SJCRH30 (cell line): ENCODE data around the gene MYBPH. TPM values are rescaled to one million over a fixed set of nuclear protein-coding genes. Genes with fewer than 3 reads are reported as not detected.

ENCODE experiments used
- DNase-seq, 2 experiments: peaks; one replicate each; pipeline ENCODE4 v3.0.0-alpha.2; 2015 to 2020
- H3K27ac ChIP-seq: fragments of 250-450 bp; sonication (Bioruptor Pico); 2 replicates; pipeline ENCODE4 v1.5.1; 2020; ENCODE audit warnings: mild to moderate bottlenecking, moderate library complexity
- H3K27me3 ChIP-seq: fragments of 250-450 bp; sonication (Bioruptor Pico); 2 replicates; pipeline ENCODE4 v1.5.1; 2020; ENCODE audit warnings: mild to moderate bottlenecking, moderate library complexity
- H3K36me3 ChIP-seq: fragments of 250-450 bp; sonication (Bioruptor Pico); 2 replicates; pipeline ENCODE4 v1.5.1; 2020; ENCODE audit warnings: mild to moderate bottlenecking, moderate library complexity
- H3K4me1 ChIP-seq: fragments of 250-450 bp; sonication (Bioruptor Pico); 2 replicates; pipeline ENCODE4 v1.5.1; 2020; ENCODE audit warnings: mild to moderate bottlenecking, moderate library complexity
- H3K4me3 ChIP-seq: fragments of 250-450 bp; sonication (Bioruptor Pico); 2 replicates; pipeline ENCODE4 v1.5.1; 2020; ENCODE audit warnings: mild to moderate bottlenecking, moderate library complexity
- H3K9me3 ChIP-seq: fragments of 250-450 bp; sonication (Bioruptor Pico); replicated peaks from 2 replicates; pipeline ENCODE4 v1.5.1; 2020; ENCODE audit warnings: mild to moderate bottlenecking, moderate library complexity
- total RNA-seq: library from RNA; depleted of rRNA; stranded (reverse); fragments of >200 nt; shearing (Covaris generic); gene quantifications from 2 replicates; pipeline ENCODE4 v1.2.3, GENCODE V29; 2014; rRNA removed

The MYBPH gene, protein sequence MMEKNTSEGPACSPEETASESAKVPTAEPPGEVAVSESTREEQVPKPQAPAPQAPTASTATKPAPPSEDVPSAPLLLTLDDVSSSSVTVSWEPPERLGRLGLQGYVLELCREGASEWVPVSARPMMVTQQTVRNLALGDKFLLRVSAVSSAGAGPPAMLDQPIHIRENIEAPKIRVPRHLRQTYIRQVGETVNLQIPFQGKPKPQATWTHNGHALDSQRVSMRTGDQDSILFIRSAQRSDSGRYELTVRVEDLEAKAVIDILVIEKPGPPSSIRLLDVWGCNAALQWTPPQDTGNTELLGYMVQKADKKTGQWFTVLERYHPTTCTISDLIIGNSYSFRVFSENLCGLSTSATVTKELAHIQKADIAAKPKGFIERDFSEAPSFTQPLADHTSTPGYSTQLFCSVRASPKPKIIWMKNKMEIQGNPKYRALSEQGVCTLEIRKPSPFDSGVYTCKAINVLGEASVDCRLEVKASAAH
- total RNA-seq, result 1.1 and 1.8 TPM in 2 replicates

DNA sequence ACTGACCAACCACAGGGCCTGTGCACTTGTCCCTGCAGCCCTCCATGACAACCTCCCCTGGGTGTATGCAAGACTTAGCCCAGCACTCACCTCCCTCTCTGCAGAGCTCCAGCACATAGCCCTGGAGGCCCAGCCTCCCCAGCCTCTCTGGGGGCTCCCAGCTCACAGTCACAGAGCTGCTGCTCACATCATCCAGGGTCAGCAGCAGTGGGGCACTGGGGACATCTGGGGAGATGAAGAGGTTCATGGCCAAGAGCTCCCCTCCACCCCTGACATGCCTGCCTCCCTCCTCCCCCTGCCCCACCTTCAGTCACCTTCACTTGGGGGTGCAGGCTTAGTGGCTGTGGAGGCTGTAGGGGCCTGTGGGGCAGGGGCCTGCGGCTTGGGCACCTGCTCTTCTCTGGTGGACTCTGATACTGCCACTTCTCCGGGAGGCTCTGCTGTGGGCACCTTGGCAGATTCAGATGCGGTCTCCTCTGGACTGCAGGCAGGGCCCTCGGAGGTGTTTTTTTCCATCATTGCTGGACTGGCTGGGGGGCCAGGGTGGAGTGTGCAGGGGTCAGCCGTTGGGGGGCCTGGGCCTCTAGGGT is at the start of gene MYBPH:
MYBPH (minus strand) TSS at position 590 of the 590 bp plus-strand sequence; CDS start at position 519, 71 bp downstream.
- DNase-seq, result no peak
- H3K36me3 ChIP-seq, result peaks cover 6% of the 10 kb centered on the region; the same call in 1 of the 2 replicates
- no peak within 1 kb of the TSS for H3K4me3 ChIP-seq
- peaks cover 75% of the 10 kb centered on the region for H3K4me1 ChIP-seq
- H3K27me3 ChIP-seq, result no peaks in the 10 kb centered on the region
- no peaks in the 10 kb centered on the region for H3K9me3 ChIP-seq
- H3K27ac ChIP-seq, result peak within 1 kb of the TSS; percentile 82; the same call in 1 of the 2 replicates

DNA sequence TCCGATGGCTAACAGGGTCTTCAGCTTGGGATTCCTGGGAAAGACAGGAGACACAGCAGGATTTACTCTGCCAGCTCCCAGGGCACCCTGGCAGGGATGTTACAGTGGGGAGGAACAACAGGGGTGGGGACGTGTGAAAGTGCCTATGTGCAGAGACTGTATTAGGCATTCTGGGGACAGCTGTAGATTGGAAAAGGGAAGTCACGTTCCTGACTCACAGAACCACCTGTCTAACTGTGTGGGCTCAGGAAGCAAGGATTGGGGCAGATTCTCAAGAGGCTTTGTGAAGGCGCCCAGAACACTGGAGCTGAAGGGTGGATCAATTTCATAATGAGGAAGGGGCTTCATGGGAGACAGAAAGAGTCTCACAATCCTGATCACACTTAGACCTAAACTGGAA is 49.4 kb upstream of the MYBPH start:
- DNase-seq, result peak in 1 of 2 experiments; percentile 49
- Histone ChIP-seq H3K9me3 (no peaks in the 10 kb centered on the region; the same call in 1 of the 2 replicates), H3K27me3 (0 out of 2 replicates have a peak, but pooled peaks cover 3% of the 10 kb centered on the region), H3K27ac (no peak overlapping the region), H3K36me3 (no peaks in the 10 kb centered on the region), H3K4me3 (no peak overlapping the region), H3K4me1 (peaks cover 9% of the 10 kb centered on the region)

DNA sequence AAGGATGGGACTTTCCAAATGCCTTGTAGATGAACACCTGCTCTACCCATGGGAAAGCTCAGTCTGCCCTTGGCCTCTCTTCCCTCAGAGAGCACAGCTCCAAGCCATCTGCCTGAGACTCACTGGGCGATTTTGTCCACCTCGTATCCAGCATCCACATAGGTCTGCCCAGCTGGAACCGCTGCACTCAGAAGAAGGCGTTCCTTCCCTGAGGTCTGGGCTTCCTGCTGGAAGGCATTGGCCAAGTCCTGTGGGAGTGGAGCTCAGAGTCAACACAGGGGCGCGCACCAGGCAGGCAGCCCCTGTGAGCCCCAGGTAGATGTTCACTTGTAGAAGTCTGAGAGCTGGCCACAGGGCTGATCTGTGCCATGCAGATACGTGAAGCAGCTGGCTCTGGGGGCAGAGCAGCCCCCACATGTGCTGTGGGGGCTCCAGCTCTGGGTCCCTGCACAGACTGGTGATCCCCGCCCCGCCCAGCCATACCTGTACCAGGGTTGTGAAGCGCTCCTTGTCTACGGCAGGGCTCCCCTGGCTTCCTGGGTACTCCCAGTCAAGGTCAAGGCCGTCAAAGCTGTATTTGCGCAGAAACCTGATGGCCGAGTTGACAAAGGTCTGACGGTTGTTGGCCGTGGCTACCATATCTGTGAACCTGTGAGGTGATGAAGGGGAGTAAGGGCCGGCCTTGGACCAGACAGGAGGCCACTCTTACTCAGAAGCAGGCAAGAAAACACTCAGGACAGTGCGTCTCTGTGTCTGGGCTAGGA is 47.6 kb upstream of the MYBPH start:
- H3K27ac ChIP-seq, result no peak overlapping the region
- H3K9me3 ChIP-seq, result no peaks in the 10 kb centered on the region; the same call in 1 of the 2 replicates
- no peaks in the 10 kb centered on the region for H3K36me3 ChIP-seq
- H3K27me3 ChIP-seq, result 0 out of 2 replicates have a peak, but pooled peaks cover 3% of the 10 kb centered on the region
- DNase-seq, result no peak
- no peak overlapping the region for H3K4me3 ChIP-seq
- H3K4me1 ChIP-seq, result peaks cover 9% of the 10 kb centered on the region

DNA sequence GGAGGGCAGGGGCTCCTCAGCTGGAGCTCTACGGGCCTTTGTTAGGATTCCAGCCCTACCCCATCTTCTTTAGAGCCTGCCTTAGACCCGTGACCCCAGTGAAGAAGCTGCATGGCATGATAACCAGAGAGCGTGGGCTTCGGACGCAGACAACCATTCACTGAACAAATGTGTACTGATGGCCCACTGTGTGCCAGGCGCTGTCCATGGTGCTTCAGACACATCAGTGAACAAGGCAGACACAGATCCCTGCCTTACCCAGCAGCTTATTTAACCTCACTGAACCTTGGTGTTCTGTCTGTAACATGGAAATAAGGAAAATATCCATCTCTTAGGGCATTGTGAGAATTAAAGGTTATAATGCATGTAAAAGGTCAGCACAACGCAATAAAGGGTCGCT is 44.3 kb upstream of the MYBPH start:
- DNase-seq, result peak in 1 of 2 experiments; percentile 48
- Histone ChIP-seq H3K27ac (no peak overlapping the region), H3K27me3 (no peaks in the 10 kb centered on the region), H3K4me1 (peaks cover 28% of the 10 kb centered on the region), H3K9me3 (no peaks in the 10 kb centered on the region), H3K4me3 (no peak overlapping the region), H3K36me3 (no peaks in the 10 kb centered on the region)

DNA sequence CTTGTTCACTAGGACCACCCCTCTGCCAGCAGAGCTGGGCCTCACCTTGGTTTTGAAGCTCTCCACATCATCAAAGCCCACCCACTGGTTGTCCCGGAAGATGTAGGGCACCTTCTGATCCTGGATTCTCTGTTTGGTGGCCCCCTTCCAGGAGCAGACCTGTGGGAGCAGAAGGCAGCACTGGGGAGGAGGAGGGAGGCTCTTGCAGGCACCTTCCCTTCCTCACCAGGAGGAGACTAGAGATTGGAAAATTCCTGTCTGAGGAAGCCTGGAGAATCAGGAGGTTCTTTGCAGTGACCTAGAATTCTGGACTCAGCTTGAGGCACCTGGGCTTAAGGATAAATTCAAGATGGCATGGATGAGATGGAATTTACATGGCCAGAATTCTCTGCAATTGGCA is 43.5 kb upstream of the MYBPH start:
- no peak overlapping the region for H3K27ac ChIP-seq
- no peaks in the 10 kb centered on the region for H3K27me3 ChIP-seq
- DNase-seq, result no peak
- no peaks in the 10 kb centered on the region for H3K36me3 ChIP-seq
- H3K4me1 ChIP-seq, result peaks cover 25% of the 10 kb centered on the region
- H3K9me3 ChIP-seq, result no peaks in the 10 kb centered on the region
- no peak overlapping the region for H3K4me3 ChIP-seq

DNA sequence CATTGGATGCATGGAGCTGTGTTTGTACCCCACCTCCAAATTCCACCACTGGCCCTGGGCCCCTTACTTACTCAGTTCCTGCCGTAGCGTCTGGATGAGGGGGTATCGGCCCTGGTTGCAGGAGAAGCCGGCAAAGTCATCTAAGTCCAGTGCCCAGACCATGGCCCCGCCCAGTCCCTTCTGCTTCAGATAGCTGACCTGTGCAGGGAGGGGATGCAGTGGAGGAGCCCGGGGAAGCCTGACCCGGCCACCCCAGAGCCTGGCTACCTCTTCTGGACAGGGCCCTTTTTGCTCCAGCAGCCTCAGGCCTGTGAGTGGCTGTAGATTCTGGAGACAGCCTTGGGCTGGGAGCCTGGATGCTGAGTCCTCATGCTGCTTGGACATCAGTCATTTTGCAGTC is 42.0 kb upstream of the MYBPH start:
- Histone ChIP-seq H3K4me3 (no peak overlapping the region), H3K27ac (no peak overlapping the region), H3K9me3 (no peaks in the 10 kb centered on the region), H3K4me1 (peaks cover 29% of the 10 kb centered on the region), H3K36me3 (no peaks in the 10 kb centered on the region), H3K27me3 (no peaks in the 10 kb centered on the region)
- no peak for DNase-seq

DNA sequence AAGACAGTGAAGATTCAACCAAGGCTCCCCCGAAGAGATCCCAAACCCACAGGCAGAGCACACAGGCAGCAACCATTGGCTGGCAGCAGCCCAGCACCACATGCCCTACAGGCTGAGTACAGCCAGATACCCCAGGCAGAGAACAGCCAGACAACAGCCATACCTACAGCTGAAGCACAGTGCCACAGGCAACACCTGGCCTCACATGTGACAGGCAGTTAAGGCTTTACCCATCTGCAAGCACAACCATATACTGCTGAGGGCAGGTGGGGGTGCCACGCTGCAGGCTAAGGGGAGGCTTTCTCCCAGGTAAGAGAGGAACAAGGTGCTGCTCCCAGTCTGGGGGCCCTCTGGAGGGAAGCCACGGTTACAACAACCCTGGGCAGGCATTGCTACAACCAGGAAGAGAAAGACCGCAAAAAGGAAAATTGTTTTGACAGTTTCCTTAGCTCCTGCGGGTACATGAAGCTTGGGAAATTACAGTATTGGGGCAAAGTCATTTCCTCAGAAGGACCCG is 41.6 kb upstream of the MYBPH start:
- peak in 1 of 2 experiments; percentile 42 for DNase-seq
- Histone ChIP-seq H3K36me3 (no peaks in the 10 kb centered on the region), H3K27ac (no peak overlapping the region), H3K4me3 (no peak overlapping the region), H3K4me1 (peaks cover 34% of the 10 kb centered on the region), H3K9me3 (no peaks in the 10 kb centered on the region), H3K27me3 (no peaks in the 10 kb centered on the region)

DNA sequence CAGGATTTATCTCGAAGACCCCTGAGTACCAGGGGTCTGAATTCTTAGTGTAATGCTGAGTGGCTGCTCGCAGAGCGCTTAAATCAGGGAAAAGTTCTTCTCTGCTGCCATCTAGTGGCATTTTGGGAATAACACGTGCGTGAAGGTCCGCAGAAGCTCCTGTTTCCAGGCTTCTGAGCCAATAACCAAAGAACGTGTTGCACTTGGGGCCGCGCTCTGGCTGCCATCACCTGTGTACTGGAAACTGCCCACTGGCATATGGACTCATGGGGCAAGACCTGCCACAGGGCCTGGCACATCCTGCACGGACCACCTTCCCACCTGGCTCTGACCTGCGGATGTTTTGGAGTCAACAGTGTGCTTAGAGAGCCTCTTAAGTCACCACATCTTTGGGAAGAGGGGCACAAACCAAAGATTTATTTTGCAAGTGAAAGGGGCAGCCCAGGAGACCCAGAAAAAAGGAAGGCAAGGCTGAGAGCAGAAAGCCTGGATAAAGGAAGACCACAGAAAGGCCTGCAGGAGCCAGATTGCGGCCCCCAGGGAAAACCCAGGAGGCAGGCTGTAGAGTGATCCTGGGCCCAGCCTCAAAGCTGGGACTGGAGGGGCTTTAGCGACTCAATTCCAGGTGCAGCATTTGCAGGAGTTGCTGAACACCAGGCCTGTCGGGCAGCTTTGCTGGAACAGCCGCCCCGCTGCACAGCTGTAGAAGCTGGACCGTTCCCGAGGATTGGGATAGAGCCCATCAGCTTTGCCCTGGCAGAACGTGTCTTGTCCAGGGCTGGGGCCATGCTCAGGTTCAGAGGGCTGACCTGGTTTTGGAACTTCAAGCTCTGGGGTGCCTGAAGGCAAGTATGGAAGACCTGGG is 40.9 kb upstream of the MYBPH start:
- H3K4me1 ChIP-seq, result peaks cover 41% of the 10 kb centered on the region
- H3K27me3 ChIP-seq, result no peaks in the 10 kb centered on the region
- peak; percentile 78 to 95 for DNase-seq
- no peaks in the 10 kb centered on the region for H3K36me3 ChIP-seq
- H3K27ac ChIP-seq, result no peak overlapping the region
- no peaks in the 10 kb centered on the region for H3K9me3 ChIP-seq
- H3K4me3 ChIP-seq, result no peak overlapping the region

DNA sequence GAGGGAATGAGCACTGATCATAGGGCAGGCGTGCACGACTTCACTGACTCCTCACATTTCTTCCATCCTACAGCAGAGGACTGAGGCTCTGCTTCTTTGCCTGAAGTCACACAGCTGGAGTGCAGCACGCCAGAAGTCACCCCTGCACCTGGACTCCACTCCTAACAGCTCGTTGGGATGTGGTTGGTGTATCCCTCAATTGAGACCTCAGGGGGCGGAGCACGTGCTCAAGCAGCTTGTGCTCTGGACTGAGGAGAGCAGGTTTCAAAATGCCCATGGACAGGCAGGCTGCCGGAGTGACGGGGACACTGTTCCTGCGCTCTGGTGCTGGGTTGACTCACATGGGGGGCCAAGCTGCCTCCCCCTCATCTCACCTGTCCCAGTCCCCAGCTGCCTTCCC is 39.9 kb upstream of the MYBPH start:
- no peak overlapping the region for H3K4me3 ChIP-seq
- H3K4me1 ChIP-seq, result peaks cover 50% of the 10 kb centered on the region
- H3K36me3 ChIP-seq, result no peaks in the 10 kb centered on the region
- no peaks in the 10 kb centered on the region for H3K27me3 ChIP-seq
- peak; percentile 74 to 78 for DNase-seq
- no peaks in the 10 kb centered on the region for H3K9me3 ChIP-seq
- H3K27ac ChIP-seq, result no peak overlapping the region

DNA sequence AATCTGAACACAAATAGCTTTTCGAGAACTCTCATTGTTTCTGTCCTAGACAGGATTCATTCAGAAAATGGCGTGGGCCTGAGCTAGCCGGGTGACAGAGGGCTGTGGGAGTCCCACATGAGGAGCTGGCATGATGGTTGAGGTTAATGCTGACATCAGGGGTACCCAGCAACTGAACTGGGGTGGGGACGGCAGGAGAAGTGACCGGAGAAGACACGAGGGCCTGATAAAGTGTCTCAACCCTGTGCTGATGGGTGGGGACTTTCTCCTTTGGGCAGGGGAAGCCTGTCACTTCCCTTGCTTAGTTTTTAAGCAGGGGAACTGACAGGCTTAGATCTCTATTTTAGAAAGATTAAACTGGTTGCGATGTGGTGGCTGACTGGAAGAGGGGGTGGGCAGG is 39.2 kb upstream of the MYBPH start:
- no peak for DNase-seq
- Histone ChIP-seq H3K27me3 (no peaks in the 10 kb centered on the region), H3K4me1 (peaks cover 50% of the 10 kb centered on the region), H3K36me3 (no peaks in the 10 kb centered on the region), H3K27ac (no peak overlapping the region; the same call in 1 of the 2 replicates), H3K9me3 (0 out of 2 replicates have a peak, but pooled peaks cover 1% of the 10 kb centered on the region), H3K4me3 (no peak overlapping the region)

DNA sequence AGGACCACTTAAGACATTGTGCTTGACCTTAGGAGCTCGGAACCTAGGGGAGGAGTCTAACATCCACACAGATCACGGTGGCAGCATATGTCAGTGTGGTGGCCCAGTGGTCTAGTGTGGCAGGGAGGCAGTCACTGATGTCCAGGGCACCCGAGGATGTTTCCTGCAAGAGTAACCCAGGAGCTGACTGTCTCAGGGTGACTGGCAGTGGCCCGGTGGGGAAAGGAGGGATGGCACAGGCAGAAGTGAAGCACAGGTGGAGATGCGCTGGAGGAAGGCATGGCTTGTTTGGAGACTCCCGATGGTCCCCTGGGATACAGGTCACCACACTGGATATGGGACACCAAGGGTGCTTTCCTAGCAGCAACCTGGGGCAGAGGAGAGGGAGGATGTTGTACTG is 37.5 kb upstream of the MYBPH start:
- no peak overlapping the region for H3K27ac ChIP-seq
- peaks cover 57% of the 10 kb centered on the region for H3K4me1 ChIP-seq
- no peak overlapping the region for H3K4me3 ChIP-seq
- H3K36me3 ChIP-seq, result no peaks in the 10 kb centered on the region
- no peaks in the 10 kb centered on the region for H3K27me3 ChIP-seq
- H3K9me3 ChIP-seq, result 0 out of 2 replicates have a peak, but pooled peaks cover 3% of the 10 kb centered on the region
- DNase-seq, result no peak

DNA sequence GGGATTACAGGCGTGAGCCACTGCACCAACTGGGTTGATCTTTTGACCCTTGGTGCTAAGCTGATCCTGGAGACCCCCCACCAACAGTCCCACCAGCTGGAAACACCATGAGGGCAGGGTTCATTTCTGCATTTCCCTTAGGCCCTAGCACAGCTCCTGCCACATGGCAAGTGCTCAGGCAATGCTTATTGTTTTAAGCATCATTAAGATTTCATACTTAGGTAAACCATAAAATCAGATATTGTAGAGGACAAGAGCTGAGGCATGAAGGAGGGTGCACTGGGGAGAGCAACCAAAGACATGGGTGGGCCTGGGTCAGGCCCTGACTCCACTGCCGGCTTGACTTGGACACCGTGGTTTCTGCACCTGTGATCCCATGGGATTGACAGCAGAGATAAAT is 36.2 kb upstream of the MYBPH start:
- Histone ChIP-seq H3K4me3 (no peak overlapping the region), H3K27me3 (no peaks in the 10 kb centered on the region), H3K27ac (no peak overlapping the region; the same call in 1 of the 2 replicates), H3K4me1 (peaks cover 66% of the 10 kb centered on the region), H3K9me3 (0 out of 2 replicates have a peak, but pooled peaks cover 3% of the 10 kb centered on the region), H3K36me3 (no peaks in the 10 kb centered on the region)
- peak; percentile 81 to 82 for DNase-seq

DNA sequence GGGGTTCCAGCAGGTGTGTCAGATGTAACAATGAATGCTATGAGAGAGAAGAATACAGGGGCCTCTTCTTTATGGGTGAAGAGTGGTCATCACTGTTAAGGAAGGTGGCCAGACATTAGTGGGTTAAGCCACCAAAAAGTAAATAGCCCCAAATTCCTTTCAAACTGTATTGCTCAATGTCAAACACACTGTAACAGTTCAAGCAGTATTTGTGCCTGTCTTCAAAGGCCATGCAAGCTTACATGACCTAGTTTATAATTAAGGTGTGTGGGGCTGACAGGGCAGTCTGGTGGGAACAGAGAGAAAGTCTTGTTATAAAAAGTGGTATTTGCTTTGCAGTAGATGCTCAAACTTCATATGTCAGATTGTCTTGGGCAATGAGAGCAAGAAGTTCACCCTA is 35.4 kb upstream of the MYBPH start:
- no peak overlapping the region for H3K4me3 ChIP-seq
- H3K9me3 ChIP-seq, result 0 out of 2 replicates have a peak, but pooled peaks cover 3% of the 10 kb centered on the region
- H3K4me1 ChIP-seq, result peaks cover 67% of the 10 kb centered on the region
- no peak for DNase-seq
- no peaks in the 10 kb centered on the region for H3K36me3 ChIP-seq
- no peak overlapping the region; the same call in 1 of the 2 replicates for H3K27ac ChIP-seq
- H3K27me3 ChIP-seq, result no peaks in the 10 kb centered on the region
